ENCODE results near the gene ANO2. TPM values are rescaled to one million over a fixed set of nuclear protein-coding genes. Genes with fewer than 3 reads are reported as not detected.

Gene ANO2
- total RNA-seq, 1 experiment from 2014 or later, result not detected

DNA sequence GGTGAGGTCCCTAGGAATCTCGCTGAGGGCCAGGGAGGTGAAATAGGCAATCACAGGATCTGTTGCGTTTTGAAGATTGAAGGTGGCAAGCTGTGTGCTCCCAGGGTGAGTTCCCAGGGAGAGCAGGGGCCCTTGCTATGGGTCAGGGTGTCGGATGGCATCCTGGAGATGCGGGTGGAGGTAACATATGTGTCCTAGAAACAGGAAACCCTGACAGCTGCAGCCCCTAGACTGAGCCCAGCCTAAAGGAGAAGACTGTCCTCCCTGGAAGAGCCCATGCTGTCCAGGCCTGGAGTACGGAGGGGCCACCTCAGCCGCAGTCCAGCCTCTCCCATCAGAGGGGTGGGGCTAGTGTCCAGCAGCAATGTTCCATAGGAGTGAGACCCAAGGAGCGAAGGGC is 318.9 kb downstream of the ANO2 start:
- Histone ChIP-seq H3K9me2 (replicated peaks; ENCODE audit: insufficient read depth, low read length) (no peaks in the 10 kb centered on the region), H3K27ac (ENCODE audit: low read length) (no peak overlapping the region), H3K4me3 (ENCODE audit: low read length) (no peak overlapping the region), H4K20me1 (ENCODE audit: insufficient read depth, low read depth, low read length) (no peaks in the 10 kb centered on the region), H3K36me3 (ENCODE audit: insufficient read depth, low read length) (no peaks in the 10 kb centered on the region), H3K27me3 (ENCODE audit: low read length) (no peaks in the 10 kb centered on the region), H3K9me3 (ENCODE audit: low read length) (no peaks in the 10 kb centered on the region), H3K4me2 (ENCODE audit: low read depth, low read length, poor library complexity, severe bottlenecking) (no peak overlapping the region), H3K9ac (ENCODE audit: low read length) (no peak overlapping the region), H3K79me2 (ENCODE audit: low read length) (no peaks in the 10 kb centered on the region), H2AFZ (ENCODE audit: low read length) (no peak overlapping the region), H3K4me1 (ENCODE audit: low read length) (no peaks in the 10 kb centered on the region)
- no peak for DNase-seq

DNA sequence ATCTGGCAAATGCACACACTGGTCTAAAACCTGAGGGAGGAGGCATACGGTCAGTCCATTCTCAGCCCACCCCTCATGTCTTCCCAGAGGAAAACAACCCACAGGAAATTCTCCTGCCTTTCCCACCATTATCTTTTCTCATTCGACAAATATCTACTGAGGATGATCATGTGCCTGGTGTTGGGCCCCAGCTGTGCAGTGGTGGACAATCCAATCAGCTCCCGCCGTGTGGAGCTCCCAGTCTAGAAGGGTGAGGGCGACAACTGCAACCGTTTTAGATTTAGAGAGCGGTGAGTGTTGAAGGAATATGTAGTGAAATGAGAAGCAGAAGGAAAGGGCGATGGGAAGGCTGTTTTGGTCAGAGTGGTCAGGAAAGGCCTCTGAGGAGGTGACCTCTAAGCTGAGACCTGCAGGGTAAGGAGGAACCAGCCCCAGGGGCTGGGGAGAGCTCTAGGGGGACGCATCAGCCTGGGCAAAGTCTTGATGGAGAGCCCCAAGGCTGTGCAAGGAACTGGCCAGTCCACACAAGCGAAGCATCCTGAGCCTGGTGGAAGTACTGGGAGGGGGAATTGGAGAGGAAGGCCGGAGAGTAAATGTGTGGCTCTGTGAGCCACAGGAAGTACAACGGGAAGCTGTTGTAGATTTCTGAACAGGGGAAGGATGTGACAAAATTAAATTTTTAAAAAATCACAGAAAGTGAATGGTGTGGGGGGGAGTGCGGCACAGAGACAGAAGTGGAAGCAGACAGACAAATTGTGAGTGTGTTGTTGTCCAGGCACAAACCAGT is 320.4 kb downstream of the ANO2 start:
- no peak overlapping the region for H3K4me2 ChIP-seq (ENCODE audit: low read depth, low read length, poor library complexity, severe bottlenecking)
- H3K9me3 ChIP-seq (ENCODE audit: low read length), result no peaks in the 10 kb centered on the region
- H3K27ac ChIP-seq (ENCODE audit: low read length), result no peak overlapping the region
- H4K20me1 ChIP-seq (ENCODE audit: insufficient read depth, low read depth, low read length), result no peaks in the 10 kb centered on the region
- DNase-seq, result no peak
- no peak overlapping the region for H3K4me3 ChIP-seq (ENCODE audit: low read length)
- H3K79me2 ChIP-seq (ENCODE audit: low read length), result no peaks in the 10 kb centered on the region
- no peaks in the 10 kb centered on the region for H3K36me3 ChIP-seq (ENCODE audit: insufficient read depth, low read length)
- no peaks in the 10 kb centered on the region for H3K9me2 ChIP-seq (replicated peaks; ENCODE audit: insufficient read depth, low read length)
- H2AFZ ChIP-seq (ENCODE audit: low read length), result no peak overlapping the region
- H3K4me1 ChIP-seq (ENCODE audit: low read length), result no peaks in the 10 kb centered on the region
- H3K27me3 ChIP-seq (ENCODE audit: low read length), result no peaks in the 10 kb centered on the region
- no peak overlapping the region for H3K9ac ChIP-seq (ENCODE audit: low read length)

DNA sequence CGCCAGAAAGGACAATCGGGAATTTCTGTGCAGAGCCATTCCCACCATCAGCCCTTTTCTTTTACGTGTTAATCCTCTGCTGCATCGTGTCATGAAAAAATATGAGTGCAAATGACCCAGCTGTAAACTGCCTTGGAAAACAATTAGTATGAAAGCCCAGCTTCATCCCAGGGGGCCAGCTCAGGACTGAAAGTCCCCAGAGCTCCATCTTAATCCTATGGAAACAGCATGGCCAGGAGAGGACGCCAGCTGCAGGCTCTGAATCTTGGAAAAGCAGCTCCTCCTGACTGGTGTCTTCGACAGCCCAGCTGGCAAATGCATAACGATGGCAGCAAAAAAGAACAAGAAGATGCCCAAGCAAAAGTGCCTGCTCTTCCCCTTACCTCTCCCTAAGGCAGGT is 321.6 kb downstream of the ANO2 start:
- no peak for DNase-seq
- H3K79me2 ChIP-seq (ENCODE audit: low read length), result no peaks in the 10 kb centered on the region
- H3K9me2 ChIP-seq (replicated peaks; ENCODE audit: insufficient read depth, low read length), result no peaks in the 10 kb centered on the region
- no peaks in the 10 kb centered on the region for H3K27me3 ChIP-seq (ENCODE audit: low read length)
- H3K27ac ChIP-seq (ENCODE audit: low read length), result no peak overlapping the region
- H3K4me3 ChIP-seq (ENCODE audit: low read length), result no peak overlapping the region
- no peak overlapping the region for H3K9ac ChIP-seq (ENCODE audit: low read length)
- H3K36me3 ChIP-seq (ENCODE audit: insufficient read depth, low read length), result no peaks in the 10 kb centered on the region
- no peaks in the 10 kb centered on the region for H3K9me3 ChIP-seq (ENCODE audit: low read length)
- H3K4me2 ChIP-seq (ENCODE audit: low read depth, low read length, poor library complexity, severe bottlenecking), result no peak overlapping the region
- no peak overlapping the region for H2AFZ ChIP-seq (ENCODE audit: low read length)
- no peaks in the 10 kb centered on the region for H4K20me1 ChIP-seq (ENCODE audit: insufficient read depth, low read depth, low read length)
- H3K4me1 ChIP-seq (ENCODE audit: low read length), result no peaks in the 10 kb centered on the region

DNA sequence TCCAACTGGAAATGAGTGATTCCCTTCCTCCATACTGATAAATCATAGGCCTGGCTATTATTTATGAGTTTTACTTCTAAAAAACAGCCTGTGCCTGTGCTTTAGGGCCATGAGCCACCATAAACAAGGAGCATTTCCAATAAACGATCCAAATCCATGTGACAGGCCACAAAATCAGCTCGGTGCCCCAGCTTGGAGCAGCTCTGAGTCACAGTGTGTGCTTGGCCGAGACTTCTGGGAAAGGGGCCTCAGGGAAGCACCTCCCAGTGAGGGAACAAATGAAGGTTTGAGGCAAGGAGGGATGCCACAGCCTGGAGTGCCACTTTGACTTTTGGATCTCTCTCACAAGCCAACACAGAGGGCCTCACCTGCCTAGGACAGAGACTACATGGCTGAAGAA is 322.8 kb downstream of the ANO2 start:
- no peaks in the 10 kb centered on the region for H3K4me1 ChIP-seq (ENCODE audit: low read length)
- no peak overlapping the region for H3K9ac ChIP-seq (ENCODE audit: low read length)
- H3K27me3 ChIP-seq (ENCODE audit: low read length), result no peaks in the 10 kb centered on the region
- no peaks in the 10 kb centered on the region for H3K9me2 ChIP-seq (replicated peaks; ENCODE audit: insufficient read depth, low read length)
- no peak overlapping the region for H3K4me3 ChIP-seq (ENCODE audit: low read length)
- H3K36me3 ChIP-seq (ENCODE audit: insufficient read depth, low read length), result no peaks in the 10 kb centered on the region
- no peaks in the 10 kb centered on the region for H3K79me2 ChIP-seq (ENCODE audit: low read length)
- no peaks in the 10 kb centered on the region for H3K9me3 ChIP-seq (ENCODE audit: low read length)
- no peaks in the 10 kb centered on the region for H4K20me1 ChIP-seq (ENCODE audit: insufficient read depth, low read depth, low read length)
- no peak for DNase-seq
- H2AFZ ChIP-seq (ENCODE audit: low read length), result no peak overlapping the region
- H3K27ac ChIP-seq (ENCODE audit: low read length), result no peak overlapping the region
- no peak overlapping the region for H3K4me2 ChIP-seq (ENCODE audit: low read depth, low read length, poor library complexity, severe bottlenecking)

DNA sequence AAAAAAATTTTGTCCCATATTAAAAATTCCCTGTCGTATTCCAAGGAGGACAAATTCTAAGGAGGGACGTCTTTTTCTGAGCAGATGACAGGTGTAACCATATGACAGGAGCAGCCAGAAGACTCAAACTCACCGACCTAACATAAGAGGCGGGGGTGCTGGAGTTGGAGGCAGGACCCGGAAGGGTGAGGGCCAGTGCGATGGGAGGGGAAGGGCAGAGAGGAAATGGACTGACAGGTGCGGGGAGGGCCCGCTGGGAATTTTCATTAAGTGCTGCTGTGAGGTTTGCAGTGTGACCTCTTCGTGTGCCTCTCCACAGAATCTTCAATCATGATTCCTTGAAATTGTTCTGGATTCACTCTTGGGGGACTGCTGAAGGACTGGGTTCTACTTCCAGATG is 323.7 kb downstream of the ANO2 start:
- H2AFZ ChIP-seq (ENCODE audit: low read length), result no peak overlapping the region

DNA sequence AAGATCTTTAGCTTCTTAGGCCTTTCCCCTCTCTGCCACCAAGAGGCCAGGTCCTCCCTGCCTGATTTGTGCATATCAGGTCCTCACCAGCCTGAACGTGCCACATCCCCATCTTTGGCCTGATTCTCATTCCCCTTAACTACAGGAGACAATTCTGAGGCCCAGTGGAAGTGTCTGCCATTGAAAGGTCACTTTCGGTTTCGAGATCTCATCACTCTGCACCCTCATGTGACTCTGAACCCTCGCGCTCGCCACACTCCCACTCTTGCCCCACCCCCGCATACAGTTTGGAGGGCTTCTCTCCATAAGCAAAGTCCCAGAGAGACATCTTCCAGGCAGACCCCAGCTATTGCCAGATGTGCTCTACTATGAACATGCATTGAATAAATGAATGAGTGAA is 324.2 kb downstream of the ANO2 start:
- H3K27ac ChIP-seq (ENCODE audit: low read length), result no peak overlapping the region
- no peak overlapping the region for H3K9ac ChIP-seq (ENCODE audit: low read length)
- no peaks in the 10 kb centered on the region for H4K20me1 ChIP-seq (ENCODE audit: insufficient read depth, low read depth, low read length)
- H3K79me2 ChIP-seq (ENCODE audit: low read length), result no peaks in the 10 kb centered on the region
- DNase-seq, result no peak
- no peak overlapping the region for H3K4me2 ChIP-seq (ENCODE audit: low read depth, low read length, poor library complexity, severe bottlenecking)
- no peak overlapping the region for H2AFZ ChIP-seq (ENCODE audit: low read length)
- H3K9me2 ChIP-seq (replicated peaks; ENCODE audit: insufficient read depth, low read length), result no peaks in the 10 kb centered on the region
- H3K27me3 ChIP-seq (ENCODE audit: low read length), result no peaks in the 10 kb centered on the region
- no peaks in the 10 kb centered on the region for H3K36me3 ChIP-seq (ENCODE audit: insufficient read depth, low read length)
- no peaks in the 10 kb centered on the region for H3K4me1 ChIP-seq (ENCODE audit: low read length)
- H3K9me3 ChIP-seq (ENCODE audit: low read length), result no peaks in the 10 kb centered on the region
- H3K4me3 ChIP-seq (ENCODE audit: low read length), result no peak overlapping the region

More for the DNA sequence above, 323.7 kb downstream of the ANO2 start:
- no peaks in the 10 kb centered on the region for H3K4me1 ChIP-seq (ENCODE audit: low read length)
- no peak overlapping the region for H3K27ac ChIP-seq (ENCODE audit: low read length)
- no peaks in the 10 kb centered on the region for H3K9me2 ChIP-seq (replicated peaks; ENCODE audit: insufficient read depth, low read length)
- no peak overlapping the region for H3K9ac ChIP-seq (ENCODE audit: low read length)
- DNase-seq, result no peak
- H3K27me3 ChIP-seq (ENCODE audit: low read length), result no peaks in the 10 kb centered on the region
- no peak overlapping the region for H3K4me3 ChIP-seq (ENCODE audit: low read length)
- no peaks in the 10 kb centered on the region for H3K79me2 ChIP-seq (ENCODE audit: low read length)
- no peak overlapping the region for H3K4me2 ChIP-seq (ENCODE audit: low read depth, low read length, poor library complexity, severe bottlenecking)
- H4K20me1 ChIP-seq (ENCODE audit: insufficient read depth, low read depth, low read length), result no peaks in the 10 kb centered on the region
- H3K36me3 ChIP-seq (ENCODE audit: insufficient read depth, low read length), result no peaks in the 10 kb centered on the region
- H3K9me3 ChIP-seq (ENCODE audit: low read length), result no peaks in the 10 kb centered on the region

DNA sequence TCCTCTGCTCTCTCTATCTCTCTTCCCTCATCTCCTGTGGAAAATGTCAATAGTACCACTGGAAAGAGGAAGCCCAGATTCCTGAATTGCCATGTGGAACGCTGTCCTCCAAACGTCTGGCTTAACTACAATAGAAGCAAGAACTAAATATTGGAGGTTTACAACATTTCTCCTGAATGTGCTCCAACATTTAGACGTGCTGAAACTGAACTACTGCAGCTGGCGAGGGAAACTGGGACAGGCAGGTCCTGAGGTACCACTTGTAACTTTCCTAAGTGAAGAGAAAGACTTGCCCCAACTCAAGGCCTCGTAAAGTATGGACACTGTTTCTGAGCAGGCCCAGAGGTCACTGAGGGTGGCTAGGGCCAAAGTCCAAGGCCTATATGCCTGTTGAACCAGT is 325.4 kb downstream of the ANO2 start:
- no peaks in the 10 kb centered on the region for H3K4me1 ChIP-seq (ENCODE audit: low read length)
- H3K27me3 ChIP-seq (ENCODE audit: low read length), result no peaks in the 10 kb centered on the region
- no peaks in the 10 kb centered on the region for H3K9me2 ChIP-seq (replicated peaks; ENCODE audit: insufficient read depth, low read length)
- H3K9me3 ChIP-seq (ENCODE audit: low read length), result no peaks in the 10 kb centered on the region
- no peak overlapping the region for H3K4me3 ChIP-seq (ENCODE audit: low read length)
- no peak overlapping the region for H3K9ac ChIP-seq (ENCODE audit: low read length)
- H3K4me2 ChIP-seq (ENCODE audit: low read depth, low read length, poor library complexity, severe bottlenecking), result no peak overlapping the region
- no peaks in the 10 kb centered on the region for H4K20me1 ChIP-seq (ENCODE audit: insufficient read depth, low read depth, low read length)
- DNase-seq, result no peak
- H3K79me2 ChIP-seq (ENCODE audit: low read length), result no peaks in the 10 kb centered on the region
- no peak overlapping the region for H2AFZ ChIP-seq (ENCODE audit: low read length)
- H3K27ac ChIP-seq (ENCODE audit: low read length), result no peak overlapping the region
- H3K36me3 ChIP-seq (ENCODE audit: insufficient read depth, low read length), result no peaks in the 10 kb centered on the region

DNA sequence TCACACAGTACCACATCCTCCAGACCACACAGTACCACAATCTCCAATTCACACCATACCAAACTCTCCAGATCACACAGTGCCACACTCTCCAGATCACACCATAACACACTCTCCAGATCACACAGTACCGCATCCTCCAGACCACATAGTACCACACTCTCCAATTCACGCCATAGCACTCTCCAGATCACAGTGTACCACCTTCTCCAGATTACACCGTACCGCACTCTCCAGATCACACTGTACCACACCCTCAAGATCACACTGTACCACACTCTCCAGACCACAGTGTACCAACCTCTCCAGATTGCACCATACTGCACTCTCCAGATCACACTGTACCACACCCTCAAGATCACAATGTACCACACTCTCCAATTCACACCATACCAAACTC is 328.2 kb downstream of the ANO2 start:
- no peaks in the 10 kb centered on the region for H3K9me2 ChIP-seq (replicated peaks; ENCODE audit: insufficient read depth, low read length)
- no peaks in the 10 kb centered on the region for H3K9me3 ChIP-seq (ENCODE audit: low read length)
- no peaks in the 10 kb centered on the region for H3K36me3 ChIP-seq (ENCODE audit: insufficient read depth, low read length)
- H2AFZ ChIP-seq (ENCODE audit: low read length), result no peak overlapping the region
- no peaks in the 10 kb centered on the region for H3K79me2 ChIP-seq (ENCODE audit: low read length)
- H3K4me2 ChIP-seq (ENCODE audit: low read depth, low read length, poor library complexity, severe bottlenecking), result no peak overlapping the region
- H4K20me1 ChIP-seq (ENCODE audit: insufficient read depth, low read depth, low read length), result no peaks in the 10 kb centered on the region
- H3K27me3 ChIP-seq (ENCODE audit: low read length), result no peaks in the 10 kb centered on the region
- H3K9ac ChIP-seq (ENCODE audit: low read length), result no peak overlapping the region
- H3K4me1 ChIP-seq (ENCODE audit: low read length), result no peaks in the 10 kb centered on the region
- no peak overlapping the region for H3K4me3 ChIP-seq (ENCODE audit: low read length)
- H3K27ac ChIP-seq (ENCODE audit: low read length), result no peak overlapping the region
- DNase-seq, result no peak
